ENCODE data around the gene CACNA2D3.

CACNA2D3 gene

DNA sequence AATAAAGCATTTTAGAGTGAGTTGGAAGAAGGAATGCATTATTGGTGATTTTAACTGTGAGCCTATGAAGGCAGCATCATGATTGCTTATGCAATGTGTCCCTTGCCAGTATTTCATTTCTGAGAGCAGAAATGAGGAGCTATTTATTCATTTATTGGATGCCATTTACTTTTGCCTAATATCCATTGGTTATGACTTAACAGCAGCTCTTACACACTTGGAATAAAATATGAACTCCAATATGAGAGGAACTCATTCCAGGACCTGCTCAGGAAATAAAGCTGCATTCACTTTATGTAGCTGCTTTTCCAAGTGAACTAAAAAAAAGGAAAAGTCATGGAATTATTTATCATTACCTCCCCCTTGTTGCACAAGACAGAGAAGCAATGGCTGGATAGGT, 525.4 kb downstream of the CACNA2D3 start:
- no peak overlapping the region for H3K4me3 ChIP-seq (ENCODE audit: low read depth, low read length)
- in situ Hi-C loops (cut with HindIII; ENCODE audit: low sequenced_read_pairs) = no loop called here
- TF ChIP-seq, protein P1, sequence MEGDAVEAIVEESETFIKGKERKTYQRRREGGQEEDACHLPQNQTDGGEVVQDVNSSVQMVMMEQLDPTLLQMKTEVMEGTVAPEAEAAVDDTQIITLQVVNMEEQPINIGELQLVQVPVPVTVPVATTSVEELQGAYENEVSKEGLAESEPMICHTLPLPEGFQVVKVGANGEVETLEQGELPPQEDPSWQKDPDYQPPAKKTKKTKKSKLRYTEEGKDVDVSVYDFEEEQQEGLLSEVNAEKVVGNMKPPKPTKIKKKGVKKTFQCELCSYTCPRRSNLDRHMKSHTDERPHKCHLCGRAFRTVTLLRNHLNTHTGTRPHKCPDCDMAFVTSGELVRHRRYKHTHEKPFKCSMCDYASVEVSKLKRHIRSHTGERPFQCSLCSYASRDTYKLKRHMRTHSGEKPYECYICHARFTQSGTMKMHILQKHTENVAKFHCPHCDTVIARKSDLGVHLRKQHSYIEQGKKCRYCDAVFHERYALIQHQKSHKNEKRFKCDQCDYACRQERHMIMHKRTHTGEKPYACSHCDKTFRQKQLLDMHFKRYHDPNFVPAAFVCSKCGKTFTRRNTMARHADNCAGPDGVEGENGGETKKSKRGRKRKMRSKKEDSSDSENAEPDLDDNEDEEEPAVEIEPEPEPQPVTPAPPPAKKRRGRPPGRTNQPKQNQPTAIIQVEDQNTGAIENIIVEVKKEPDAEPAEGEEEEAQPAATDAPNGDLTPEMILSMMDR (IDR thresholded peaks at IDR 0.05; ENCODE audit: low read depth, low read length) = no peak
- no peak for DNase-seq (ENCODE audit: low read depth, low spot score)

GRCh38 chr3:54649551-54649950, 527.2 kb downstream of the CACNA2D3 start:
- TF ChIP-seq, protein P1 (IDR thresholded peaks at IDR 0.05; ENCODE audit: low read depth, low read length) = no peak
- DNase-seq (ENCODE audit: low read depth, low spot score) = no peak
- in situ Hi-C loops (cut with HindIII; ENCODE audit: low sequenced_read_pairs) = no loop called here
- no peak overlapping the region for H3K4me3 ChIP-seq (ENCODE audit: low read depth, low read length)

GRCh38 chr3:54653456-54654195, 531.3 kb downstream of the CACNA2D3 start:
- H3K4me3 ChIP-seq (ENCODE audit: low read depth, low read length) = no peak overlapping the region
- in situ Hi-C loops (cut with HindIII; ENCODE audit: low sequenced_read_pairs) = no loop called here
- TF ChIP-seq, protein P1 (IDR thresholded peaks at IDR 0.05; ENCODE audit: low read depth, low read length) = no peak
- no peak for DNase-seq (ENCODE audit: low read depth, low spot score)

GRCh38 chr3:54654776-54655175, 532.4 kb downstream of the CACNA2D3 start:
- H3K4me3 ChIP-seq (ENCODE audit: low read depth, low read length) = no peak overlapping the region
- no peak for DNase-seq (ENCODE audit: low read depth, low spot score)
- TF ChIP-seq, protein P1 (IDR thresholded peaks at IDR 0.05; ENCODE audit: low read depth, low read length) = no peak
- in situ Hi-C loops (cut with HindIII; ENCODE audit: low sequenced_read_pairs) = no loop called here

DNA sequence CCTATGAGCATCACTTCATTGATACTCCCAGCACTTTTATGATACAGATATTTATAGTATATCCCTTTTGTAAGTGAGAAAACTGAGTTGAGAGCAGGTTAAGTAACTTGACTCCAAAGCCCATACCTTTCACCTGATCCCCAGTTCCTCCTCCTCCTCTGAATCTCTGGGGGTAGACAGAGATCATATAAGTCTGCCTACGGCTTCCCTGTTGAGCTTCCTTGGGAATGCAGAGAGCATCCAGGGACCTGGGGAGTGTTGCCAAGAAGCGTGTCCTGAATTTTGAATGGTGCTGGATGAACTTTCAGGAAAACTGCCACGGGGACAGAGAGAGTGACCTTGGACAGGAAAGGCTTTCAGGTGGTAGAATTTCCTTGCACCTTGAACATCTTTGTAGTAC, 537.0 kb downstream of the CACNA2D3 start:
- no peak for DNase-seq (ENCODE audit: low read depth, low spot score)
- TF ChIP-seq, protein P1 (IDR thresholded peaks at IDR 0.05; ENCODE audit: low read depth, low read length) = no peak
- no peak overlapping the region for H3K4me3 ChIP-seq (ENCODE audit: low read depth, low read length)
- in situ Hi-C loops (cut with HindIII; ENCODE audit: low sequenced_read_pairs) = no loop called here

GRCh38 chr3:54660714-54661132, 538.4 kb downstream of the CACNA2D3 start:
- TF ChIP-seq, protein P1 (IDR thresholded peaks at IDR 0.05; ENCODE audit: low read depth, low read length) = no peak
- in situ Hi-C loops (cut with HindIII; ENCODE audit: low sequenced_read_pairs) = no loop called here
- no peak for DNase-seq (ENCODE audit: low read depth, low spot score)
- no peak overlapping the region for H3K4me3 ChIP-seq (ENCODE audit: low read depth, low read length)
